Naive B cell (primary cell): Measurements from ENCODE around the gene ELSPBP1. TPM values are rescaled to one million over a fixed set of nuclear protein-coding genes. Genes with fewer than 3 reads are reported as not detected.
"Not testable (repeated sequence)": the region's sequence is repeated elsewhere in the genome, so short reads cannot be mapped to it uniquely, and the experiment has no call there.

ENCODE experiments used
- ATAC-seq, 2 donors: fragments of 150-1000 bp; cut with Tn5 transposase; 2 replicates each; pipeline ENCODE4 v1.10.0; 2021; ENCODE audit warnings: low read depth in 2 of 2, mild to moderate bottlenecking in 2 of 2, moderate library complexity in 2 of 2
- DNase-seq: peaks from one replicate; pipeline ENCODE4 v3.0.0; 2022
- H3K27ac Mint-ChIP-seq, 6 donors: one replicate each; pipeline ENCODE4 v1.8.0; 2020 to 2022; ENCODE audit warnings: mild to moderate bottlenecking in 6 of 6, mixed read lengths in 6 of 6, moderate library complexity in 5 of 6, inconsistent platforms in 2 of 6
- H3K27me3 Mint-ChIP-seq, 3 donors: one replicate each; pipeline ENCODE4 v1.8.0; 2021 to 2022; ENCODE audit warnings: mixed read lengths in 3 of 3, mild to moderate bottlenecking in 1 of 3
- H3K36me3 Mint-ChIP-seq, 2 donors: one replicate each; pipeline ENCODE4 v1.8.0; 2020 to 2022; ENCODE audit warnings: mixed read lengths in 2 of 2, inconsistent platforms in 1 of 2, mild to moderate bottlenecking in 1 of 2
- H3K4me1 Mint-ChIP-seq, 3 donors: one replicate each; pipeline ENCODE4 v1.8.0; 2020 to 2022; ENCODE audit warnings: mixed read lengths in 3 of 3, inconsistent platforms in 1 of 3, mild to moderate bottlenecking in 1 of 3, moderate library complexity in 1 of 3
- H3K4me3 Mint-ChIP-seq, 8 donors: one replicate each; pipeline ENCODE4 v1.8.0; 2020 to 2022; ENCODE audit warnings: mild to moderate bottlenecking in 8 of 8, mixed read lengths in 8 of 8, moderate library complexity in 8 of 8, inconsistent platforms in 2 of 8
- H3K9me3 Mint-ChIP-seq, 7 donors: one replicate each; pipeline ENCODE4 v1.8.0; 2020 to 2022; ENCODE audit warnings: mixed read lengths in 7 of 7, mild to moderate bottlenecking in 5 of 7, inconsistent platforms in 2 of 7, moderate library complexity in 1 of 7
- polyA plus RNA-seq, 6 donors: library from polyadenylated mRNA; unstranded; fragments of 300-500 nt; fragmentation: Illumina TruSeq; gene quantifications; one replicate each; pipeline ENCODE4 v1.2.3, GENCODE V29; 2021; ENCODE audit warnings: low read depth in 6 of 6

ELSPBP1 gene
- not detected for polyA plus RNA-seq

DNA sequence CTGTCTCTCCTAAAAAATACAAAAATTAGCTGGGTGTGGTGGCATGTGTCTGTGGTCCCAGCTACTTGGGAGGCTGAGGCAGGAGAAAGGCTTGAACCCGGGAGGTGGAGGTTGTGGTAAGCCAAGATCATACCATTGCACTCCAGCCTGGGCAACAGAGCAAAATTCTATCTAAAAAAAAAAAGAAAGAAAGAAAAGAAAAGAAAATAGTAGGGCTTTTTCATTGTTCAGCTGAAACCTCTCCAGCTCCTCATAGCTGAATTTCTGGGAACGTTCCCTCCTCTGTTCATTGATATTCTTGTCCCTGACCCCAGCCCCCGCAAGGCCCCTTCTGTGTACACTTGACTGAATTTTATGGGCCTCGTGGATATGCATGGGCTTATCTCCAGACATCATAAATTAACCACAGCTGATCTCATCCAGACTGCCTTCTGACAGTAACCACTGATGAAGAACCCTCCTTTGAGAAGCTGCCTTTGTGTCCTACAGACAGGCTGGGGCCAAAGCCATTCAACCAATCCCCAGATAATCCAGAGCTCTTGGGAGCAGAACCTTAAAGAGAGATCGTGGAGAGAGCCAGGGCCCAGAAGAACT lies at the start of gene ELSPBP1:
ELSPBP1 (plus strand) TSS at position 424 of the 594 bp plus-strand sequence. CDS start 14,036 bp downstream, outside the sequence.
- no peak within 1 kb of the TSS for H3K27ac Mint-ChIP-seq
- no peak for DNase-seq
- H3K36me3 Mint-ChIP-seq: no peaks in the 10 kb centered on the region
- no peak within 1 kb of the TSS for H3K4me3 Mint-ChIP-seq
- peaks cover 0 to 5% (median 2%) of the 10 kb centered on the region in 7 donors for H3K9me3 Mint-ChIP-seq
- peaks cover 8 to 43% (median 39%) of the 10 kb centered on the region in 3 donors for H3K27me3 Mint-ChIP-seq
- no peak for ATAC-seq
- H3K4me1 Mint-ChIP-seq: no peaks in the 10 kb centered on the region

GRCh38 chr19:47949852-47950521 lies 44.4 kb upstream of the ELSPBP1 start:
- not testable (repeated sequence) for H3K4me3 Mint-ChIP-seq, H3K4me1 Mint-ChIP-seq, H3K36me3 Mint-ChIP-seq, H3K9me3 Mint-ChIP-seq, H3K27me3 Mint-ChIP-seq, H3K27ac Mint-ChIP-seq, DNase-seq, ATAC-seq

DNA sequence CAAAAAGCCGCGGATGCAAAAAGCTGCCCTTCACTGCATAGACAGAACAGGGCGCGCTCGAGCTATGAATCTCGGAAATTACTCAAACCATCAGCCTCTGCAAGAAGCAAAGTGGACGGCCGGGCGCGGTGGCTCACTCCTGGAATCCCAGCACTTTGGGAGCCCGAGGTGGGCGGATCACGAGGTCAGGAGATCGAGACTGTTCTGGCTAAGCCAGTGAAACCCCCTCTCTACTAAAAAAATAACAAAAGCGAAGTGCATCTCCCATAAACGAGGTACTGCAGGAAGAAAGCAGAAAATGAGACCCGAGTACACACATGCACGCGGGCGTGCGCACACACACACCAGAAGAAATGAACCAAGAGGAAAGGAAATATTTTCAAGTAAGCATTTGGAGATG lies 42.3 kb upstream of the ELSPBP1 start:
- H3K36me3 Mint-ChIP-seq, H3K27ac Mint-ChIP-seq, H3K4me3 Mint-ChIP-seq, H3K9me3 Mint-ChIP-seq, DNase-seq, H3K27me3 Mint-ChIP-seq, ATAC-seq, H3K4me1 Mint-ChIP-seq: not testable (repeated sequence)

GRCh38 chr19:47955936-47956335 lies 38.5 kb upstream of the ELSPBP1 start:
- not testable (repeated sequence) for H3K4me1 Mint-ChIP-seq, H3K4me3 Mint-ChIP-seq, H3K27ac Mint-ChIP-seq, DNase-seq, H3K9me3 Mint-ChIP-seq, H3K36me3 Mint-ChIP-seq, ATAC-seq
- H3K27me3 Mint-ChIP-seq: peaks cover 1 to 10% (median 9%) of the 10 kb centered on the region in 3 donors

DNA sequence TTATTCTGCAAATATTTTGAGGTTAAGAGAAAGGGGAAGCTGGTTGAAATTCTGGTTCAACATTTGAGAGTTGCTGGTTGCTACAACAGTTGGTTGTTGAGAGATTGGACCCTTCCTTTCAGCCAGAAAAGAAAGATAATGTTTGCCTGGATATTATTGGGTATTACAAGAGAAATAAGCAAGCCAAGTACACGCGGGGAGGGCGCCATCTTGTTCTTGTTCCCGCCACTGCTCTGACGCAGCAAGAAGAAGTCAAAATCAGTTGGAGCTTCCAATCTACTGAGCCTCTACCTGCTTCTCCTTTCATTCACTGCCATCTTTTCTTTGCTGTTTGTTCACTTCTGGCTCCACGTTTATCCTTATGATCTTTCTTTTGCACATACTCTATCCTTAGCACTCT lies 20.9 kb upstream of the ELSPBP1 start:
- Mint-ChIP-seq H3K36me3 (no peaks in the 10 kb centered on the region), H3K27me3 (peaks cover 46 to 67% (median 53%) of the 10 kb centered on the region in 3 donors), H3K9me3 (peaks cover 0 to 10% (median 0%) of the 10 kb centered on the region in 7 donors), H3K4me1 (no peaks in the 10 kb centered on the region), H3K27ac (no peak overlapping the region), H3K4me3 (no peak overlapping the region)
- ATAC-seq: no peak
- DNase-seq: no peak

DNA sequence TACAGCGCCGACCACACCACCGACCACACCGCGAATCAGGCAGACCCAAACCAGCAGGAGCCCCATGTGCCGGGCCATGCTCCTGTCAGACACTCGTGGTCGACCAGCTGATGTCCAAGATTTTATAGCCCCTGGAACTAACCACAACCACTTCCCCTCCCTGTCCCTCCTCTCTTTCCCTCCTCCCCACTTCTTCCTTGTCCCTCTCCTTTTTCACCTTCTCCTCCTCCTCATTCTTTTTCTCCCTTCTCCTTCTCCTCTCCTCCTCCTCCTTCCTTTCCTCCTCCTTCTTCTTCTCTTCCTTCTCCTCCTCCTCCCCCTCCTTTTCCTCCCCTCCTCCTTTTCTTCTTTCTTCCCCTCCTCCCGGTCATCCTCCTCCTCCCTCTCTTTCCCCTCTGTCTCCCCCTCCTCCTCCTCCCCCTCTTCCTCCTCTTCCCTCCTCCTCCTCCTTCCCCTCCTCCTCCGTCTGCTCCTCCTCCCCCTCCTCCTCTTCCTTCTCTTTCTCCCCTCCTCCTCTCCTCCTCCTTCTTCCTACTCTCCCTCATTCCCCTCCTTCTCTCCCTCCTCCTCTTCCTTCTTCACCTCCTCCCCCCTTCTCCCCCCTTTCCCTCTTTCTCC lies 3.1 kb upstream of the ELSPBP1 start:
- peaks cover 11 to 47% (median 43%) of the 10 kb centered on the region in 3 donors for H3K27me3 Mint-ChIP-seq
- peak overlapping the region in 1 of 8 donors; percentile 56 for H3K4me3 Mint-ChIP-seq
- H3K27ac Mint-ChIP-seq: no peak overlapping the region
- no peak for ATAC-seq
- no peaks in the 10 kb centered on the region for H3K36me3 Mint-ChIP-seq
- no peak for DNase-seq
- peaks cover 0 to 5% (median 0%) of the 10 kb centered on the region in 7 donors for H3K9me3 Mint-ChIP-seq
- H3K4me1 Mint-ChIP-seq: no peaks in the 10 kb centered on the region

- no peaks in the 10 kb centered on the region for H3K4me1 Mint-ChIP-seq
Observed at GRCh38 chr19:47992070-47992469, 2.4 kb upstream of the ELSPBP1 start, which contains the start of gene BSPH1. TSS of gene BSPH1 (minus strand) at chr19:47992170. CDS start at chr19:47992081, 89 bp downstream.

DNA sequence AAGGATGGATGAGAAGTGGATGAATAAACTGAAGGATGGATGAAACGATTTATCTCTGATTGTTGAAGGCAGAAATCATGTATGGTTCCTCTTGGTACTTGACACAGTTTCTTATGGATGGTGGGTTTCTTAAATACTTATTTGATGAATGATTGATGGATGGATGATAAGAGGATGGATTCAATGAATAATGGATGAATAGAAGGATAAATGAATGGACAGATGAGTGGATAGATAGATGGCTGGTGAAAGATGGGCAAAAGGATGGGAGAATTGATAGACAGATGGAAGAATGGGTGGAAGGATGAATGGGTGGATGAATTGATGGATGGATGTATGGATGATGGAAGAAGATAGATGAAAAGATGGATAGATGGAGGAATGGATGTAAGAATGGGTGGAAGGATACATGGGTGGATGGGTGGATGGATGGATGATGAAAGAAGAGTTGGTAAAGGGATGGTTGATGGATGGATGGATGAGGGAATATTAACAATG lies 1.8 kb downstream of the ELSPBP1 start:
- H3K27me3 Mint-ChIP-seq: peaks cover 8 to 33% (median 28%) of the 10 kb centered on the region in 3 donors
- H3K4me3 Mint-ChIP-seq: no peak overlapping the region
- H3K9me3 Mint-ChIP-seq: peaks cover 0 to 5% (median 2%) of the 10 kb centered on the region in 7 donors
- H3K27ac Mint-ChIP-seq: peak overlapping the region in 1 of 6 donors; percentile 50
- H3K4me1 Mint-ChIP-seq: no peaks in the 10 kb centered on the region
- H3K36me3 Mint-ChIP-seq: no peaks in the 10 kb centered on the region
- ATAC-seq: no peak
- DNase-seq: no peak

More at GRCh38 chr19:47992070-47992469, 2.4 kb upstream of the ELSPBP1 start, which contains the start of gene BSPH1:
- ATAC-seq (no peak), DNase-seq (no peak)
- Mint-ChIP-seq H3K27me3 (peaks cover 13 to 49% (median 42%) of the 10 kb centered on the region in 3 donors), H3K9me3 (peaks cover 0 to 5% (median 0%) of the 10 kb centered on the region in 7 donors), H3K36me3 (no peaks in the 10 kb centered on the region), H3K27ac (no peak within 1 kb of the TSS), H3K4me3 (peak within 1 kb of the TSS in 1 of 8 donors; percentile 56)

DNA sequence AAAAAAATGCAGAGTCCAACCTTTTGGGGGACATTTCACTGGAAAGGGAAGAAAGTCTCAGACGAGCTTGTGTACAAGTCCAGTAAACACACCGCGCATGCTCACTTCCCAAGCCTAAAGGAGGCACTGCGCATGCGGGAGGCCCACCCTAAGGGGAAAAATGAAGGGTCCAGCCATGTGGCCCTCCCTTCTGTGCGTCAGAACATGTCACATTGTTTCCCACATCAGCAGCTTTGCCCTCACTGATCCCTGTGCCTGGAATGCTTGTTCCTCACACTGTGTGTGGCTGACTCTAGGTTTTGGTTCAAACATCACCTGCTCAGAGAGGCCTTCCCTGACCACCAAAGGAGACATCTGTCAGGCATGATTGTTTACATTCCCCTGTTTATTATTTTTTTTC lies 4.4 kb downstream of the ELSPBP1 start:
- Mint-ChIP-seq H3K36me3 (no peaks in the 10 kb centered on the region), H3K4me1 (no peaks in the 10 kb centered on the region), H3K9me3 (peaks cover 0 to 10% (median 2%) of the 10 kb centered on the region in 7 donors), H3K27me3 (peaks cover 14 to 39% (median 31%) of the 10 kb centered on the region in 3 donors), H3K4me3 (no peak overlapping the region), H3K27ac (no peak overlapping the region)
- ATAC-seq: no peak
- no peak for DNase-seq

GRCh38 chr19:48000846-48001245 lies 6.4 kb downstream of the ELSPBP1 start:
- Mint-ChIP-seq H3K9me3 (peaks cover 0 to 8% (median 2%) of the 10 kb centered on the region in 7 donors), H3K4me3 (no peak overlapping the region), H3K4me1 (no peaks in the 10 kb centered on the region), H3K27ac (no peak overlapping the region), H3K27me3 (peaks cover 25 to 40% (median 33%) of the 10 kb centered on the region in 3 donors), H3K36me3 (no peaks in the 10 kb centered on the region)
- no peak for ATAC-seq
- DNase-seq: no peak

DNA sequence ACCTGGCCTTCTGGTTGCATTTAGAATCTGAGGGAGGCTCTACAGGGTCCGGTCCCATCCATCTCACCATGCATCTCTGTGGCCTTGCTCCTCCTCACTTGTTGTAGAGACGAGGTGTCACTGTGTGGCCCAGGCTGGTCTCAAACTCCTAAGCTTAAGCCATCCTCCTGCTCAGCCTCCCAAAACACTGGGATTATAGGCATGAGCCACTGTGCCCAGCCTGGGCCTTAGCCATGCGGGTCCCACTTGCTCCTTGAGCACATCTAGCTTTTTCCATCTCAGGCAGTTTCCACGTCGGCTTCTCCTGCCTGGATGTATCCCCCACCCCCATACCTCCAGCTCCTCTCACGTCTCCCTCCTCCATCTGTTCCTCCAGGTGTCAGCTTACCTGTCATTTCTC lies 9.8 kb downstream of the ELSPBP1 start:
- Mint-ChIP-seq H3K27ac (no peak overlapping the region), H3K4me3 (no peak overlapping the region), H3K4me1 (no peaks in the 10 kb centered on the region), H3K36me3 (peaks cover 0 to 7% of the 10 kb centered on the region in 2 donors), H3K9me3 (peaks cover 4 to 11% (median 5%) of the 10 kb centered on the region in 7 donors), H3K27me3 (peaks cover 35 to 38% (median 37%) of the 10 kb centered on the region in 3 donors)
- no peak for ATAC-seq
- DNase-seq: no peak

DNA sequence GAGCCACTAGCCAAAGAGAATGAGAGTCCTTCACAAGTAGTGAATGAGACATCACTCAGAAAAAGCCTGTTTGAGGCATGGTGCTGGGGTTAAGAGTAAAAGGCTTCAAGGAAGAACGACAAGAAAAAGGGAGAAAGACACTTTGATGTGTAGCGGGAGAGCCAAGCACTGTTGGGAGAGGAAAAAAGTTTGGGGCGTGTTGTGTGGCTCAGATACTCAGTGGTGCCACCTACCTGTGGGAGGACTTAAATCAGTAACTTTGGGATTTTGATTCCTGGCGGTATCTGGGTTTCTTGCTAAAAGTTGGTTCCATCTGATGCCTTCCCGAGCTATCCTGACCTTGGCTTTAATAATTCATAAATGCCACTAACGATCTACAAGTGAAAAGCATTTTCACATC lies 12.3 kb downstream of the ELSPBP1 start:
- ATAC-seq (no peak), DNase-seq (no peak)
- no peaks in the 10 kb centered on the region for H3K4me1 Mint-ChIP-seq
- H3K4me3 Mint-ChIP-seq: no peak overlapping the region
- H3K9me3 Mint-ChIP-seq: peaks cover 4 to 15% (median 5%) of the 10 kb centered on the region in 7 donors
- H3K27ac Mint-ChIP-seq: peak overlapping the region in 1 of 6 donors; percentile 34
- peaks cover 28 to 38% (median 35%) of the 10 kb centered on the region in 3 donors for H3K27me3 Mint-ChIP-seq
- peaks cover 0 to 7% of the 10 kb centered on the region in 2 donors for H3K36me3 Mint-ChIP-seq

GRCh38 chr19:48010932-48011758 lies 16.7 kb downstream of the ELSPBP1 start:
- Mint-ChIP-seq H3K4me1 (no peaks in the 10 kb centered on the region), H3K27me3 (peaks cover 16 to 17% (median 17%) of the 10 kb centered on the region in 3 donors), H3K36me3 (peaks cover 0 to 7% of the 10 kb centered on the region in 2 donors), H3K9me3 (peaks cover 4 to 17% (median 5%) of the 10 kb centered on the region in 7 donors), H3K4me3 (no peak overlapping the region), H3K27ac (no peak overlapping the region)
- DNase-seq: no peak
- no peak for ATAC-seq
